Measurements from ENCODE around the gene TMEM247.

The TMEM247 gene

GRCh38 chr2:46441838-46442712 lies 37.3 kb upstream of the TMEM247 start:
- TF ChIP-seq TOX (CRISPR knock-in tag; IDR thresholded peaks at IDR 0.05; ENCODE audit: borderline replicate concordance), result no peak
- no peak for TF ChIP-seq CSRNP3 (CRISPR knock-in tag; IDR thresholded peaks at IDR 0.05)
- no peak for TF ChIP-seq SNAI2 (CRISPR knock-in tag; IDR thresholded peaks at IDR 0.05)
- no peak for TF ChIP-seq GLIS3 (CRISPR knock-in tag; IDR thresholded peaks at IDR 0.05)

GRCh38 chr2:46444732-46445131 lies 34.6 kb upstream of the TMEM247 start:
- ATAC-seq, result no peak
- TF ChIP-seq SNAI2 (CRISPR knock-in tag; IDR thresholded peaks at IDR 0.05), result no peak
- TF ChIP-seq ZFP3 (CRISPR knock-in tag; IDR thresholded peaks at IDR 0.05), result no peak
- no peak for TF ChIP-seq ZC3H10 (CRISPR knock-in tag; IDR thresholded peaks at IDR 0.05)
- no peak for TF ChIP-seq RARB (CRISPR knock-in tag; IDR thresholded peaks at IDR 0.05)

More at GRCh38 chr2:46441838-46442712, 37.3 kb upstream of the TMEM247 start:
- ATAC-seq, result no peak

GRCh38 chr2:46445556-46445955 lies 33.8 kb upstream of the TMEM247 start:
- ATAC-seq, result no peak
- TF ChIP-seq PATZ1 (CRISPR knock-in tag; IDR thresholded peaks at IDR 0.05; ENCODE audit: borderline replicate concordance) (no peak), OSR1 (CRISPR knock-in tag; IDR thresholded peaks at IDR 0.05) (no peak), CREB5 (CRISPR knock-in tag; IDR thresholded peaks at IDR 0.05; ENCODE audit: low read depth) (no peak), SNAI2 (CRISPR knock-in tag; IDR thresholded peaks at IDR 0.05) (no peak), ZNF8 (CRISPR knock-in tag; IDR thresholded peaks at IDR 0.05) (no peak), RARB (CRISPR knock-in tag; IDR thresholded peaks at IDR 0.05) (no peak), ARNTL (CRISPR knock-in tag; IDR thresholded peaks at IDR 0.05; ENCODE audit: borderline replicate concordance, low read depth) (no peak), CSRNP3 (CRISPR knock-in tag; IDR thresholded peaks at IDR 0.05) (no peak), ZFP30 (CRISPR knock-in tag; IDR thresholded peaks at IDR 0.05) (no peak), ESRRG (CRISPR knock-in tag; IDR thresholded peaks at IDR 0.05) (no peak), ZNF565 (CRISPR knock-in tag; conservative IDR thresholded peaks at IDR 0.05; ENCODE audit: low read depth) (no peak), TSHZ2 (CRISPR knock-in tag; IDR thresholded peaks at IDR 0.05) (no peak)

- ATAC-seq, result no peak
- TF ChIP-seq ZC3H10 (CRISPR knock-in tag; IDR thresholded peaks at IDR 0.05) (no peak), BACH2 (CRISPR knock-in tag; IDR thresholded peaks at IDR 0.05; ENCODE audit: borderline replicate concordance) (no peak), ZNF70 (CRISPR knock-in tag; IDR thresholded peaks at IDR 0.05) (no peak), CSDC2 (CRISPR knock-in tag; IDR thresholded peaks at IDR 0.05) (no peak), PPARA (CRISPR knock-in tag; IDR thresholded peaks at IDR 0.05; ENCODE audit: borderline replicate concordance) (no peak), CREB5 (CRISPR knock-in tag; IDR thresholded peaks at IDR 0.05; ENCODE audit: low read depth) (no peak), SNAI2 (CRISPR knock-in tag; IDR thresholded peaks at IDR 0.05) (no peak), ZNF565 (CRISPR knock-in tag; conservative IDR thresholded peaks at IDR 0.05; ENCODE audit: low read depth) (no peak), ZNF8 (CRISPR knock-in tag; IDR thresholded peaks at IDR 0.05) (no peak), PATZ1 (CRISPR knock-in tag; IDR thresholded peaks at IDR 0.05; ENCODE audit: borderline replicate concordance) (no peak), TCF4 (CRISPR knock-in tag; IDR thresholded peaks at IDR 0.05; ENCODE audit: borderline replicate concordance) (no peak)
Measured at GRCh38 chr2:46446871-46447568, 32.3 kb upstream of the TMEM247 start.
